ENCODE measurements around the gene CERK.
A peak's percentile ranks its signal among the peaks of the same experiment; 100 is the strongest.
"Not testable (repeated sequence)": the region's sequence is repeated elsewhere in the genome, so short reads cannot be mapped to it uniquely, and the experiment has no call there.

CERK gene

DNA sequence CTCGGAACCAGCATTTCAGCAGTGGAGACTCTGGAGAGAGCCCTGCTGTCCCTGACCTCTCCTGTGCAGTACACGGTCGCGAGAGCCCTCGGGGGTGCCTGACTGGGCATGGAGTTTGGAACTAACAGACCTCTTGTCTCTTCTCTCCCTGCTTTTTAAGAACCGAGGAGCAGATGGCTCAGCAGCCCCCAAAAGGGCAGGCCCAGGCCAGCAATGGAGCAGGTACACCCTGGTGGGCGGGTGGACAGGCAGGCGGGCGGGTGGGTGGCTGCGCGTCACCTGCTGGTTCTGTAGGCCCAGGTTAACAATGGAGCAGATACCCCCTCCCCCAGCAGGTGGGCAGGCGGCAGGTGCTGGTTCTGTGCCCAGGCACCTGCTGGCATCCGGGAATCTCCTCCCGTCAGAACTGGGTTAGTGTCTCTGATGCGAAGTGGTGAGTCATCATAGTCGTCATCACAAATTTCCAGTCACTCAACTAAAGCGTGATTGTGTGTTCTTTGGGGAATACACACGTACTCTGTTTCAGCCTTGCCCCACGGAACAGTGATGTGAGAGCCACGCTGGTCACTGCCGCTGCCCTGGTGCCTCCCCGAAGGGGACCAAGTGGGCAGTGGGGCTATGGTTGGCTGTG lies 76.7 kb downstream of the CERK start:
- DNase-seq (ENCODE audit: low read depth): peak; percentile 15

DNA sequence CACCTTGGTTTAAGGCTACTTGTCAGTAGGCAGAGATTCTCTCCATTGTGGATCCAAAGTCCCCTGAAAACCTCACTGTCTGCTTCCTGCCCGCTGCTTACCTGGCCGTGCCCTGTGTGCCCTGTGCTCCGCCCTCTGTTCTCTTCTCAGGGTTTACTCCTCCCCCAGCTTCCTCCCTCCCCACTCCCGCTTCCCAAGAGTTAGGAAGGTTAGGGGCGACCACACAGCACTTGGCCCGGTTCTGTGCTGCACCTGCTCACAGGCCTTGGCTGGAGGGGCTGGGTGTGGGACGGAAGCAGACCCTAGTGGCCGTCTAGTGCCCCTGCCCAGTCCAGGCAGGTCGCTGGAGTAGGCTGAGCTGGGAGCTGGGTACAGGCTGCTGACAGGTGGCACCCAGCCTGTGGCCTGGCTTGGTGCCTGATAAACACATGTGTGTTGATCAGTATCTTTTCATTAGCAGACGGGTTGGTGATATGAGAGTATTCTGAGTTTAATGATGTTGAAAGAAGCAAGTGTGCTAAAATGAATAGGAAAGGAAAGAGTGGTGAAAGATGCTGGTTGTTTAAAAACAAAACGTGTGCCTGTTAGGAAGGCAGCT lies 77.3 kb downstream of the CERK start:
- no peak for DNase-seq (ENCODE audit: low read depth)

DNA sequence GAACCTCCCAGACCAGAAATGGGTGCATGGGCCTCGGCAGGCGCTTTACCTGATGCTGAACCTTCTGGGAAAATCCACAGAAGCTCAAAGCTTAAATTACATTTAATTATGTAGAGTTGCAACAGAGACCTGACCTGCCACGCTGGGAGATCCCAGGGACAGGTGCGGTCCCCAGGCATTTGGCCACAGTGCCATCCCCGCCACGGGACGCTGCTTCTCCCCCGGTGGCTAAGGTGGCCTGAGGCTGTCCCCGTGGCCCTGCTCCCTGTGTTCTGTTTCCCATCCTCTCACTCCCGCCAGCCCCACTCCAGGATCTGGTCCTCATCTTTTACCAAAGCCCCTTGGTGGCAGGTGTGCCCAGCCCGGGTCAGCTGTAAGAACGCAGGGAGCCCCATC lies 78.3 kb downstream of the CERK start:
- DNase-seq (ENCODE audit: low read depth): no peak

DNA sequence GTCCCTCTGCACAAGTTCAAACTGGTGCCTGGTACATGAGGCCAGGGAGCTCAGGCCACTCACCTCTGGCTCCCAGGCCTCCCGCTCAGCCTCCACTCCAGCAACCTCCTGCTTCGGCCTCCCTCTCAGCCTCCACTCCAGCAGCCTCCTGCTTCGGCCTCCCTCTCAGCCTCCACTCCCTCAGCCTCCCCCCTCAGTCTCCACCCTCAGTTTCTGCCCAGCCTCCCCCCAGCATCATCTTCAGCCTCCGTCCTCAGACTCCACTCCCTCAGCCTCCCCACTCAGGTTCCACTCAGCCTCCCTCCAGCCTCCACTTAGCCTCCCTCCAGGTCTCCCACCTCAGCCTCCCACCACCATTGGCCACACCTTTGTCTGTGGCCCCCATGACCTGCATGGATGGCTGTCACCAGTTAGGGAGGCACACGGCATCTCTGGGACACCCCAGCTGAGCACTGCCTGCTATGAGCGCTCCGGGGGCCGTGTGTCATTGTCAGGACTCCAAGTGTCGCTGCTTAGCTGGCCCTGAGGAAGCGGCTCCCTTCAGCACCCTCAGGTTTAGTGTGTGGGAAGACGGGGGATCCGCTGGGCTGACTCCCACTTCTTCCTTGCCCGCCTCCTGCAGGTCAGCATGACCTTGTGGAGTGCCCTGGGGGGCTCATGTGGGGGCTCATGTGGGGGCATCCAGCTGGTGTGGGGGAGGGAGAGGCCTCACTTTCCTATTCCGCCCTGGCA lies 78.8 kb downstream of the CERK start:
- no peak for DNase-seq (ENCODE audit: low read depth)

DNA sequence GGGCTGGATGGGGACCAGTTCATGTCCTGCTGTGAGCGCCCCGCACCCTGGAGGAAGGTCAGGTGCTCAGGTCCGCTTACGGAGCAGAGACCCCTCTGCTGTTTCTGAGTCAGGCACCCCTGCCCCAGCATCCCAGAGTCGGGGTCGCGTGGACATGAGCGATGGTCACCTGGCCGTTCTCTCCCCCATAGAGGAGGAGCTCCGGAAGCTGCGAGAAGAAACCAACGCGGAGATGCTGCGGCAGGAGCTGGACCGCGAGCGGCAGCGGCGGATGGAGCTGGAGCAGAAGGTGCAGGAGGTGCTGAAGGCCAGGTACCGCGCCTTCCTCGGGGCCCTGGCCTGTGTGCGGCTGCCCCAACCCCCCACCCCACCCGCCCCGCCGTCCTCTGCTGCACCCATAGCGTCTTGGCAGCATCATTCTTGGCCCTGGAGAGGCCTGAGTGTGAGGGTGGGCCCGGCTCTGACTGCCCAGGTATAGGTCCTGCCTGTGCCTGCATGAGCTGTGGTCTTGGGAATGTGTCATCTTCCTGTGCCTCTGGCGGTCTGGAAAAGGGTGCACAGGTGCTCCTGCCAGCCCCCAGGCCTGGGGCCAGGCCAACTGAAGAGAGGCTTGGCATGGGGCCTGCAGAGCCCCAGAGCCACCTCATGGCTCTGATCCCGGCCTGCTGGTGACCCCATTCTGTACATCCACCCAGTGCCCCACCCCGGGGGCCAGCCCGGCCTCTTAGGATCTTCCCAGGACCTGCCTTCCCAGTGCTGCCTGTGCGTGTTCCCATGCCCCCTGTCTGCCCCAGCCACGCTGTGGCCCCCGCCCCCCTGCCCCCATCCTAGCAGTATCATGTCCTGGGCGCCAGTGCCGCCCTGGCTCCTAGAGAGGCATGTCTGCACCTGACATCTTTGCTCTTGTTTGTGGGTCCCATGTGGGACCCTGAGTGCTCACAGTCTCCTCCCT lies 79.8 kb downstream of the CERK start:
- DNase-seq (ENCODE audit: low read depth): no peak

DNA sequence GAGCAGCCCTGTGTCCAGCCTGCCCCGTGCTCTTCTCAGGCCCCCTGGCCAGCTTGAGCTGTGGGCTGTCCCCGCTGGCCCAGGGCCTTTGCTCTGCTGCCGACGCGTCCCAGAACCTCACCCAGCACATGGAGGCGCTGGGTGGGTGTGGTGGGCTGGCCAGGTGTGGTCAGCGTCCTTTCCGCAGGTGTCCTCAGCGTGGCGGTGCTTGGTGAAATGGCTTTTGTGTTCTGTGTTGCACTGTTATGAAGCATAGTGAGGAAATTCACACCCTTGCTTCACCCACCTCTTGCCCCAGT lies 80.4 kb downstream of the CERK start:
- DNase-seq (ENCODE audit: low read depth): no peak

DNA sequence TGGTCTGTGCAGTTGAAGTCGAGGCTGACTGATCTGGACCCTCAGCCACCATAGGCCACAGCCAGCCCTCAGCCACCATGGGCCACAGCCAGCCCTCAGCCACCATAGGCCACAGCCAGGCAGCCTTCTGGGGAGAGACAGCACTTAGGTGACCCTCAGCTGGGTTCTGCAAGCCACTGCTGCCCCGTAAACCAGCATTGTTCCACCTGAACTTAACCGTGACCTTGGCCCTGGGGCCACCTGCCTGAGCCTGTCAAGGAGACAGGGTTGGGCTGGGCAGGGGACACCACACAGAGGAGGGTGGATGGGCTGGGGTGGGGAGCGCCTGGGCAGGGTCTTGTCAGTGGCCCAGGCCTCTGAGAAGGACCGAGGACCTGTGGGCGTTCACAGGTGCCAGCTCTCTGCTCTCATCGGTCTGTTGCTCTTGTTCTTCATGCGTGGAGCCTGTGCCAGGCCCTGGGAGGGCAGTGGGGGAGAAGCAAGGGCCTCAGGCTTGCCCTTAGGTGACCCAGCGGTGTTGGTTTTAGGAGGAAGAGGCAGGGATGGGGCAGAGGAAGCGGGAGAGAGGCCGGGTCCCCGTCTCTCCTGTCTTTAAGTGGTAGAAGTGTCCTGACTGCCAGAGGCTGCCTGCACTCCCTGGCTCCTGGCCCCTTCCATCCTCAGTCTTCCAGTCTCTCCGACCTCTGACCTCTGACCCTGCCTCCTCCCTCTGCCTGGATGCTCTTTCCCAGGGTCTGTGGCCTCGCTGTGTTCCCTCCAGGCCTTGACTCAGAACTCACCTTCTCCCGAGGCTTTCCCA lies 81.0 kb downstream of the CERK start:
- DNase-seq (ENCODE audit: low read depth): no peak

DNA sequence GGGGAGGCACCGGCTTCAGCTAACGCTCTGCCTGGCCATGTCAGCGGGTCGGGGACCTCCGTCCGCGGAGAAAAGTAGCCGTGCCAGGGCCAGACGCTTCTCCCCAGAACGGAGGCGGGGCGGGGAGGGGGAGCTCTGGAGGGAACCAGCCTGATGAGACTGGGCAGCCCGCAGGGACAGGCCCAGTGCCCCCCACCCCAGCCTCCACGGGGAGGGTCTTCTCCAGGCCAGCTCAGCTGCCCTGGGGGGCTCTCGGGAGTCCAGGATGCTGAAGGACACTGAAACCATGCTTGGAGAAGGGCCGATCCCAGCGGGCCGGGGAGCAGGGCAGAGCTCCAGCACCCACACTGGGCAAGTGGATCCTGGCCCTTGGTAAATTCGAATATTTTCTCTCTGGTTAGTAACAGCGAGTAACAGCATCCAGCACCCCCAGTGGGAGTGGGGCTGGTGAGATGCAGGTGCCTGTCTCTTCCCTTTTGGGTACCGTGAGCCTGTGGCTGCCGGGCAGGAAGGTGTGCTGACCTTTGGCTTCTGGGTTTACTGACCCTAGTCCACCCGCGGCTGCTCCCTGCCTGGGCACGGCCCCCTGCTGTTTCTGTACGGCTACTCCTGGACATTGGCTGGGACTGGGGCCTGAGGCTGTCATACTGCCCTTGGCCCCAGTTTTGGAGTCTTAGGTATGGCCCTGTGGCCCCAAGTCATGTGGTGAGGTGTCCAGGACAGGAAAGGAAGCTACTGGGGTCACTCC lies 82.0 kb downstream of the CERK start:
- DNase-seq (ENCODE audit: low read depth): no peak

DNA sequence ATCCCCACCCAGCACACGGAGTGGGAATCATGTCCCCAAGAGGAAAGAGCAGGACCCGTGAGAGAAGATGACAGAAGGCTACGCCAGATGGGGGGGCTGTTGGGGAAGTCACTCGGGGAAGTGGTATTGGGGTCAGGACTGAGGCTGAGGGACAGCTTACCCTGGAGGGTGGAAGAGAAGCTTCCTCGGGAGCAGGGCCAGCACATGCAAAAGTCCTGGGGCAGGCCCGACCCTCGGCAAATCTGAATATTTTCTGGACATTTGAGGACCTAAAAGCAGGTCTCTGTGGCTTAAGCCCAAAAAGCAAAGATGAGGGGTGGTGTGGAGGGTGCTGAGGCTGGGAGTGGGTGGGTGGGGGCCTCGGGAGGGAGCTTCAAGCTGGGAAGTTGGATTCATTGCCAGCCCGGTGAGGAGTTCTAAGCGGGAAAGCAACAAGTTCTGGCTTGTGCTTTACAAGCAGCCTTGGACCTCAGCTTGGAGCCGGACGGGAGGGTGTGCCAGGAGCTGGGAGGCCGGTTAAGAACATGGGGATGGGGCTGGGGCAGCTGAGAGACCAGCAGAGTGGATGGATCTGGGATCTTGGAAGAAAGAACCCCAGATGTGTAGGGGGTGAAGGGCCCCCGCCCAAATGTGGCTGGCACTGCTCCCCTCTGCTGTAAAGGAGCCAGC lies 83.0 kb downstream of the CERK start:
- no peak for DNase-seq (ENCODE audit: low read depth)

DNA sequence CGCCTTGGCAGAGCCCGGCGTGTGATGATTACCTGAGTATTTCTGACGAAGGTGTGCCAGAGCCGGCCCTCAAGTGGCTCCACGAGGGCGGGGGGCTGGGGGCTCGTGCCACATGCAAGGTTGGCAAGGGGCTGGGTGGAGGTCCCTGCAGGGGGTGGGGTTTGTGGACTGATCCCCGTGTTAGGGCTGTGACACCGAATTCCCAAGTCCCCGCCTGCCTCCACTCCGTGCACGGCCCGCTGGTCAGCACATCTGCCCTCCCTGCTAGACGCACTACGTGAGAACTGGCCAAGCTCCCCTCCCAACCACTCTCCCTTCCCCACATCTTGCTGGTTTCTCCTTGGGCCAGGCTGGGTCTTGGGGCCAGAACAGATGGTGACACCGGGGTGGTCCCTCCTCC lies 83.6 kb downstream of the CERK start:
- no peak for DNase-seq (ENCODE audit: low read depth)

DNA sequence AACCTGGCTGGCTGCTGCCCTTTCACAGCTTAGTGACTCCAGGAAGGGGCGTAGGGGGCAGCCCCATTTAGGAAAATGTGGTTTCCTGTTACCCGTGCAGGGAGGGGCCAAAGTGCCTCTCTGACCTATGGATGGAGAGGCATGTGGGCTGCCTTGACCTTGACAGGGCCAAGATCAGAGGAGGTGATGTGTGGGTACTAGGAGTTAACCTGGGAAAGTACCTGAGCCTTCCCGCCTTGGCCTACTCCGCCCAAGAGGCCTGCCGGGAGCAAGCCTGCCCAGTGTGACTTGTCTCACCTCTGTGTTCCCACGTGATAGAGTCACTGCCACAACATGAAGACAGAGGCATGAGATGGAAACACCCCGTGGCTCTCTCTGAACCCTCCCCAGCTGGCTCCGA lies 84.5 kb downstream of the CERK start:
- no peak for DNase-seq (ENCODE audit: low read depth)

DNA sequence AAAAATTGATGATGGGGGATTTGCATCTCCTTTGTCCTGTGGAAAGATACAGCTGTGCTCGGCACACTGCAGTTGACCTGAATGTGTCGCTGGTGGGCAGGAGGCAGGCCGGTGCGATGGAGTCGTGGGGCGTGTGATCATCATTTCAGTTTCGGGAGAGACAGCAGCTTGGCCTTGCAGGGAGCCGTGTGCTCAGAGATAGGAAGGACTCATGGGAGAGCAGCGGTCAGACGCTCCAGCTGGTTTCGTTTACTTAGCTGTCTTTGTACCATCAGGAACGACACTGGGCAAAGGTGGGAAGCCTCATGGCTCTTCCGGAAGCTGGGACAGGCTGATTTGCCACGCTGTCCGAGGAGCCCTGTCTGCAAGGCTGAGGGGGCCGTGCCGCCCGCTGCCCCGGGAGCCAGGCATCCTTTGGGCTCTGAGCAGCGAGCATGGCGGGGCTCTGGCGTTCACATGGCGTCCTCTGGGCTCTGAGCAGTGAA lies 85.2 kb downstream of the CERK start:
- no peak for DNase-seq (ENCODE audit: low read depth)

DNA sequence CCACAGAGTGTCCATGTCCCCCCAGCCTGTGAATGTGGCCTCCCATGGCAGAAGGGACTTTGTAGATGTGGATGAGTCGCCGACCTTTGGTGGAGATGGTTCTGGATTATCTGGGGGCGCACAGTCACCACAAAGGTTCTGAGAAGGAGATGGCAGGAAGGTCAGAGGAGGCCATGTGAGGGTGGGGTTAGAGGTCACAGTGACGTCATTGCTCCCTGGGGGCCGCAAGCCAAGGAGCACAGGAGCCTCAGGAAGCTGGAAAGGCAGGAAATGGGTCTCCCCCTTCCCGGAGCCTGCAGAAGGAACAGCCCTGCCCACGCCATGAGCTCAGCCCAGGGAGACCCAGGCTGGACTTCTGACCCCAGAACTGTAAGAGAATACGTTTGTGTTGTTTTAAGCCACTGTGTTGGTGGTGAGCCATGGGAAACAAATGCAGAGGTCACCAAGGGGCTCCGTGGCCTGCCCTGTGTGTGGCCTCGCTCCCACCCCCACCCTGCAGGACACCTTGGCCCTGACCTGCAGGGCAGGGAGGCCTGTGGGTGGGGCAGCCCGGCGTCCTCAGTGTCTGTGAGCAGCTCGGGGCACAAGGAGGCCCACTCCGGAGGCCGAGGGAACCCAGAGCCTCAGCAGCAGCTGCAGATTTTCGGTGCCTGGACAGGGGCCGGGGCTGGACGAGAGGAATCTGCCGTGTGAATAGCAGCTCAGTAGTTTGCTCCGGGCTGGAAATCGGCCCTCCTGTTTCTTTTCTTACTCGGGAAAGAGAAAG lies 85.8 kb downstream of the CERK start:
- DNase-seq (ENCODE audit: low read depth): no peak

DNA sequence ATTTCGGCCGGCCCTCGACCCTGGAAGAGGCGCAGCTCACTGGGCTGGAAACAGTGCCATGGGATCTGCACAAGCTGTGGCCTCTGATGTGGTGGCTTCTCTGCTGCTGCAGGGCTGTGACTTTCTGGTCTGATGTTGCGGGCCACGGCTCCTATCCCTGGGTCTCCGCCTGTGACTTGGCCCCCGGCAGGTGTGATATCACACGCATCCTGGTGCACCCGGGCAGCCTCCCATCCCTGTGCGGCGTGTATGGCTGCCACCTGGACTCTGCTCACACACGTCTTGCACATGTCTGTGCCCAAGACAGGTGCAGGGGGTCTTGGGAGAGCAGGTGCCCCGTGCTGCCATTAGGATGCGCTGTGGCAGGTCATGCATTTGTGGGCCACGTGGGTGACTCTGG lies 86.7 kb downstream of the CERK start:
- DNase-seq (ENCODE audit: low read depth): no peak

DNA sequence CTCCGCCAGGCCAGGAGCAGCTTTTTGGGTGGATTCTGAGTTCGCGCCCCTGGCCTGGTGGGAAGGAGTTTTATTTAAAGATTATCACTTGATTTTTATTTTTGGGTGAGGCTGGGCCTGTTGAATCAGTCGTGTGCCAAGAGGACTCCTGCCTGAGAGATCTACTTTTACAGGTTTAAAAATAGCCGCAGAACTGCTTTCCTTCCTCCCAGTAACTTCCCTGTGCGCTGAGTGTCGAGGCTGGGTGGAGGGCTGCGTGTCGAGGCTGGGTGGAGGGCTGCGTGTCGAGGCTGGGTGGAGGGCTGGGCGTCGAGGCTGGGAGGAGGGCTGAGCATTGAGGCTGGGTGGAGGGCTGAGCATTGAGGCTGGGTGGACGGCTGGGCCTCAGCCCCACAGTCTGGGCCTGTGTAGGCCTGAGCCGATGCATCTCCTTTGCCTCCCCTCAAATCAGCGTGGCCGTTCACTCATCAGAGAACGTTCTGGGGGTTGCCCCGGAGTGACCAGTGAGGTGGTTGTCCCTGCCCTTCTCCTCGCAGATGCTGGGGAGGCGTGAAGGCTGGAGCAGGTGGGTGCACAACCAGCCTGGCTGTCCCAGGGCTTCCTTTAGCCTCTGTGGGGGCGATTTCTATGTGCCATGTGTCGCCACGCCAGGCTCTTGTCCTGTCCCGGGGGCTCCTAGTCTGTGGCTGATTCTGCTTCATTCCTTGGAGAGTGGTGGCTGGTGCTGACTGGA lies 87.8 kb downstream of the CERK start:
- no peak for DNase-seq (ENCODE audit: low read depth)

DNA sequence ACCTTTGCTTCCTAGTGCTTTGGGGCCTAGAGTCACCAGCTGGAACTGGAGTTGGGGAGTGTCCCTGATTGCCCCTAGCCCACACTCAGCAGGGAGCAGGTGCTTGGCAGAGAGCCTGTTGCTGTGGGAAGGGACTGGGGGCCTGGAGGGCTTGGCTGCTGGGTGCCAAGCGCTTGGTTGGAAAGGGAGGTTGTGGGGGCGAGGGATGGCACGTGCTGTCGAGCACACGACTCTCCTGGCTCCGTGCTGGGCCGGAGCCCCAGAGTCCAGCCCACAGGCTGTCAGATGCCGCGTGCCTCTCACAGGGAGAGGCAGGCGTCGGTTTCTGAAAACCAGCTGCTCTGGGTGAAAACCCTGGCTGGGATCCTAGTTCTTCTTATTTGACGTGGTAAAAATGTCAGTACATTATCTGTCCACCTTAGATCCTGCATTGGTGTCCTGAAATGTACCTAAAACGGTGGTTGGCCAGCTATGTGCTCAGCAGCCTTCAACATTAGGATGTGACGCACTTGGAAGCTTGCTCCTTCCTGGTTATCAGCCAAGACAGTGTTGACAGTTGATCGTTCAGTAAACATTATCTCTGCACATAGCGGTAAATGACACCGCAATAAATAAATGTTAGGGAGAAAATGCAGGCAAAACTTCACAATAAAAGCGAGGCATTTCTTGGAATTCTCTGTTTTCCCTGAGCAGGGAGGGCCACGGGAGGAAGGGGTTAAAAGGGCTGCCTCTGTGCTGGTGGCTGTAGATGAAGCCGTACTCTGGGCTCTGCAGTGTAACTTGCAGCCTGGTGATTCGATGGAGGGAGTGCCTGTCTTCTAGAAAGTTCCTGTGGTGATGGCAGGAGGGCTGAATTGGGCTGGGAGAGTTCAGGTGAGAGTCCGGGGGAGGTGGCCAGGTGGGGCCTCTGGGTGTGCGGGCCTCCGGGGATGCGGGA lies 88.6 kb downstream of the CERK start:
- DNase-seq (ENCODE audit: low read depth): no peak

DNA sequence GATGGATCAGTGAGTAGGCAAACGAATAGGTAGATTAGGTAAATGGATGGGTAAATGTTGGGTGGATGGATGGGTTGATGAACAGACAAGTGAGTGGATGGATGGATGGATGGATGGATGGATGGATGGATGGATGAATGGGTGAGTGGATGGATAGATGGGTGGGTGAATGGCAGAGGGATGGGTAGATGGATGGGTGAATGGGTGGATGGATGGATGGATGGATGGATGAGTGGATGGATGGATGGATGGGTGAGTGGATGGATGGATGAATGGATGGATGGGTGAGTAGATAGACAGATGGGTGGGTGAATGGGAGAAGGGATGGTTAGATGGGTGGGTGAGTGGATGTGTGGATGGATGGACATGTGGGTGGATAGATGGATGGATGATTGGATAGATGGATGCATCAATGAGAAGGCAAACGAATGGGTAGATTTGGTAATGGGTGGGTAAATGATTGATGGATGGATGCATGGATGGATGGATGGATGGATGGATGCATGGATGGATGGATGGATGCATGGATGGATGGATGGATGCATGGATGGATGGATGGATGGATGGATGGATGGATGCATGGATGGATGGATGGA lies 89.7 kb downstream of the CERK start:
- not testable (repeated sequence) for DNase-seq (ENCODE audit: low read depth)
